GM23338 (cell line): ENCODE data around the gene EVI5L. TPM values are rescaled to one million over a fixed set of nuclear protein-coding genes. Genes with fewer than 3 reads are reported as not detected.

ENCODE experiments used
- ATAC-seq: fragments of 200-7000 bp; cut with Tn5 transposase; 3 replicates; pipeline ENCODE4 v1.9.1; 2020
- DNase-seq: peaks from one replicate; pipeline ENCODE4 v3.0.0-alpha.2; 2015; ENCODE audit warnings: low spot score
- H2AFZ ChIP-seq: fragments of 200-600 bp; sonication (generic); 2 replicates; pipeline ENCODE4 v1.8.0; 2016; ENCODE audit warnings: antibody characterized with exemption, mild to moderate bottlenecking, moderate library complexity
- H3F3A ChIP-seq: fragments of 200-600 bp; sonication (generic); replicated peaks from 2 replicates; pipeline ENCODE4 v1.8.0; 2017; ENCODE audit warnings: antibody characterized with exemption, mixed run types, low read depth
- H3K27ac ChIP-seq: fragments of 200-600 bp; sonication (generic); 2 replicates; pipeline ENCODE4 v1.6.1; 2016; ENCODE audit warnings: low read depth
- H3K27me3 ChIP-seq: fragments of 200-600 bp; sonication (generic); 2 replicates; pipeline ENCODE4 v1.8.0; 2016; ENCODE audit warnings: mild to moderate bottlenecking, mixed run types, moderate library complexity; ENCODE audit not compliant: insufficient read depth
- H3K36me3 ChIP-seq: fragments of 200-600 bp; sonication (generic); 2 replicates; pipeline ENCODE4 v1.8.0; 2016; ENCODE audit warnings: mild to moderate bottlenecking; ENCODE audit not compliant: insufficient read depth
- H3K4me1 ChIP-seq: fragments of 200-600 bp; sonication (generic); 2 replicates; pipeline ENCODE4 v1.8.0; 2016; ENCODE audit warnings: mild to moderate bottlenecking, moderate library complexity; ENCODE audit not compliant: insufficient read depth
- H3K4me2 ChIP-seq: fragments of 200-600 bp; sonication (generic); 2 replicates; pipeline ENCODE4 v1.7.1; 2017; ENCODE audit warnings: mixed run types
- H3K4me3 ChIP-seq: fragments of 200-600 bp; sonication (generic); 2 replicates; pipeline ENCODE4 v1.6.1; 2016; ENCODE audit warnings: mixed run types
- H3K79me2 ChIP-seq: fragments of 200-600 bp; sonication (generic); replicated peaks from 2 replicates; pipeline ENCODE4 v1.8.0; 2017; ENCODE audit warnings: mild to moderate bottlenecking; ENCODE audit not compliant: insufficient read depth
- H3K9me2 ChIP-seq: fragments of 200-600 bp; sonication (generic); 2 replicates; pipeline ENCODE4 v1.8.0; 2017; ENCODE audit not compliant: insufficient read depth
- H4K20me1 ChIP-seq: fragments of 200-600 bp; sonication (generic); replicated peaks from 2 replicates; pipeline ENCODE4 v1.8.0; 2017; ENCODE audit warnings: mild to moderate bottlenecking; ENCODE audit not compliant: insufficient read depth
- H3K27ac Mint-ChIP-seq: 2 replicates; pipeline ENCODE4 v1.8.0; 2020; ENCODE audit warnings: inconsistent platforms, mild to moderate bottlenecking, moderate library complexity, mixed read lengths
- H3K27me3 Mint-ChIP-seq: 3 replicates; pipeline ENCODE4 v1.8.0; 2022; ENCODE audit warnings: low read depth, mild to moderate bottlenecking, moderate library complexity, mixed read lengths, inconsistent platforms; ENCODE audit not compliant: insufficient read depth, poor library complexity
- H3K36me3 Mint-ChIP-seq: 3 replicates; pipeline ENCODE4 v1.8.0; 2021; ENCODE audit warnings: low read depth, mild to moderate bottlenecking, inconsistent platforms, moderate library complexity, mixed read lengths
- H3K4me1 Mint-ChIP-seq: 3 replicates; pipeline ENCODE4 v1.8.0; 2020; ENCODE audit warnings: mild to moderate bottlenecking, inconsistent platforms, mixed read lengths
- H3K4me3 Mint-ChIP-seq: 3 replicates; pipeline ENCODE4 v1.8.0; 2021; ENCODE audit warnings: moderate library complexity, mild to moderate bottlenecking, inconsistent platforms, mixed read lengths
- H3K9me3 Mint-ChIP-seq: 3 replicates; pipeline ENCODE4 v1.8.0; 2020; ENCODE audit warnings: moderate library complexity, mild to moderate bottlenecking, inconsistent platforms, mixed read lengths
- EZH2 ChIP-seq: fragments of 200-600 bp; sonication (generic); IDR thresholded peaks from one replicate; pipeline ENCODE4 v1.8.0; 2017; ENCODE audit warnings: antibody characterized with exemption, mild to moderate bottlenecking, low read depth; ENCODE audit not compliant: unreplicated experiment
- EZH2phosphoT487 ChIP-seq: fragments of 200-600 bp; sonication (generic); IDR thresholded peaks from one replicate; pipeline ENCODE4 v1.8.1; 2018; ENCODE audit warnings: antibody characterized with exemption; ENCODE audit not compliant: unreplicated experiment
- JUNB ChIP-seq: IDR thresholded peaks from one replicate; pipeline ENCODE4 v1.6.1; 2016; ENCODE audit warnings: antibody characterized with exemption; ENCODE audit not compliant: unreplicated experiment
- POLR2AphosphoS5 ChIP-seq: IDR thresholded peaks from 2 replicates; pipeline ENCODE4 v1.6.1; 2016; ENCODE audit warnings: antibody characterized with exemption, low read depth
- STAT1 ChIP-seq: IDR thresholded peaks from one replicate; pipeline ENCODE4 v1.6.1; 2016; ENCODE audit warnings: antibody characterized with exemption; ENCODE audit not compliant: unreplicated experiment
- ZNF114 ChIP-seq: fragments of 250-450 bp; sonication (Bioruptor Pico); IDR thresholded peaks from 2 replicates; pipeline ENCODE4 v1.5.0; 2020; ENCODE audit warnings: mild to moderate bottlenecking, moderate library complexity
- ZNF331 ChIP-seq: fragments of 250-450 bp; sonication (Bioruptor Pico); IDR thresholded peaks from 2 replicates; pipeline ENCODE4 v1.5.0; 2020; ENCODE audit warnings: low read depth, mild to moderate bottlenecking, moderate library complexity
- polyA plus RNA-seq: library from polyadenylated mRNA; unstranded; fragments of >200 nt; fragmentation: Nextera tagmentation; extraction: Ambion mirVana; gene quantifications from 2 replicates; pipeline ENCODE4 v1.2.1, GENCODE V29; 2016
- total RNA-seq: library from RNA; depleted of rRNA; stranded (reverse); fragments of >200 nt; shearing (Covaris generic); gene quantifications from 2 replicates; pipeline ENCODE4 v1.2.3, GENCODE V29; 2014
- TF ChIP-seq, protein P1 (sequence below): IDR thresholded peaks from one replicate; pipeline ENCODE4 v1.6.1; 2018; ENCODE audit warnings: antibody characterized with exemption; ENCODE audit not compliant: unreplicated experiment
- TF ChIP-seq, protein P2 (sequence below): fragments of 250-450 bp; sonication (Bioruptor Pico); IDR thresholded peaks from 2 replicates; pipeline ENCODE4 v1.5.0; 2020; ENCODE audit warnings: mild to moderate bottlenecking, moderate library complexity

Gene EVI5L
- total and polyA plus RNA-seq, 2 experiments from 2014 or later, result 4.5 to 16.2 TPM

DNA sequence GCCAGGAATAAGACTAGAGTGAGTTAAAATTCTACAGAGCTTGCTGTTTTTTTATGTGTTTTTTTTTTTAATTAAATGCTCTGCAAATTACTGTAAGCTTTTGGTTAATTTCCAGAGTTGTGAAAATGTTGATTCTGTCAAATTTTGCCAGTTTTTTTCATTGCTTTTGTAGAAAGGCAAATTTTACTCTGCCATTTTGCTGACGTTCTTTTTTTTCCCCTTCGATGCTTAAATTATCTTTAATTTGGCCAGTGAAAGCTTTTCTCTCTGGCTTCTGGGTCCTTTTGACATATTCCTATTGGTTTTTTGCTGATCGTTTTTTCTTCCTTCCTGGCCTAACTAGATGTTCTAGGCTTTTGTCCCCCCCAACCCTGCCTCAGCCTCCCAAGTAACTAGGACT, 23.8 kb upstream of the EVI5L start:
- H3K4me1 ChIP-seq, result no peaks in the 10 kb centered on the region
- H2AFZ ChIP-seq, result no peak overlapping the region
- no peaks in the 10 kb centered on the region for H3F3A ChIP-seq
- no peaks in the 10 kb centered on the region for H3K9me2 ChIP-seq
- H3K27me3 Mint-ChIP-seq, result peaks cover 5% of the 10 kb centered on the region
- H3K27me3 ChIP-seq, result no peaks in the 10 kb centered on the region
- H3K27ac ChIP-seq, result no peak overlapping the region
- no peak overlapping the region for H3K4me3 Mint-ChIP-seq
- TF ChIP-seq ZNF331 (CRISPR knock-in tag) (no peak), ZNF114 (CRISPR knock-in tag) (no peak), POLR2AphosphoS5 (no peak), STAT1 (no peak), JUNB (no peak), EZH2phosphoT487 (no peak), EZH2 (no peak)
- TF ChIP-seq, protein P1, sequence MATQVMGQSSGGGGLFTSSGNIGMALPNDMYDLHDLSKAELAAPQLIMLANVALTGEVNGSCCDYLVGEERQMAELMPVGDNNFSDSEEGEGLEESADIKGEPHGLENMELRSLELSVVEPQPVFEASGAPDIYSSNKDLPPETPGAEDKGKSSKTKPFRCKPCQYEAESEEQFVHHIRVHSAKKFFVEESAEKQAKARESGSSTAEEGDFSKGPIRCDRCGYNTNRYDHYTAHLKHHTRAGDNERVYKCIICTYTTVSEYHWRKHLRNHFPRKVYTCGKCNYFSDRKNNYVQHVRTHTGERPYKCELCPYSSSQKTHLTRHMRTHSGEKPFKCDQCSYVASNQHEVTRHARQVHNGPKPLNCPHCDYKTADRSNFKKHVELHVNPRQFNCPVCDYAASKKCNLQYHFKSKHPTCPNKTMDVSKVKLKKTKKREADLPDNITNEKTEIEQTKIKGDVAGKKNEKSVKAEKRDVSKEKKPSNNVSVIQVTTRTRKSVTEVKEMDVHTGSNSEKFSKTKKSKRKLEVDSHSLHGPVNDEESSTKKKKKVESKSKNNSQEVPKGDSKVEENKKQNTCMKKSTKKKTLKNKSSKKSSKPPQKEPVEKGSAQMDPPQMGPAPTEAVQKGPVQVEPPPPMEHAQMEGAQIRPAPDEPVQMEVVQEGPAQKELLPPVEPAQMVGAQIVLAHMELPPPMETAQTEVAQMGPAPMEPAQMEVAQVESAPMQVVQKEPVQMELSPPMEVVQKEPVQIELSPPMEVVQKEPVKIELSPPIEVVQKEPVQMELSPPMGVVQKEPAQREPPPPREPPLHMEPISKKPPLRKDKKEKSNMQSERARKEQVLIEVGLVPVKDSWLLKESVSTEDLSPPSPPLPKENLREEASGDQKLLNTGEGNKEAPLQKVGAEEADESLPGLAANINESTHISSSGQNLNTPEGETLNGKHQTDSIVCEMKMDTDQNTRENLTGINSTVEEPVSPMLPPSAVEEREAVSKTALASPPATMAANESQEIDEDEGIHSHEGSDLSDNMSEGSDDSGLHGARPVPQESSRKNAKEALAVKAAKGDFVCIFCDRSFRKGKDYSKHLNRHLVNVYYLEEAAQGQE, result no peak
- TF ChIP-seq, protein P2, sequence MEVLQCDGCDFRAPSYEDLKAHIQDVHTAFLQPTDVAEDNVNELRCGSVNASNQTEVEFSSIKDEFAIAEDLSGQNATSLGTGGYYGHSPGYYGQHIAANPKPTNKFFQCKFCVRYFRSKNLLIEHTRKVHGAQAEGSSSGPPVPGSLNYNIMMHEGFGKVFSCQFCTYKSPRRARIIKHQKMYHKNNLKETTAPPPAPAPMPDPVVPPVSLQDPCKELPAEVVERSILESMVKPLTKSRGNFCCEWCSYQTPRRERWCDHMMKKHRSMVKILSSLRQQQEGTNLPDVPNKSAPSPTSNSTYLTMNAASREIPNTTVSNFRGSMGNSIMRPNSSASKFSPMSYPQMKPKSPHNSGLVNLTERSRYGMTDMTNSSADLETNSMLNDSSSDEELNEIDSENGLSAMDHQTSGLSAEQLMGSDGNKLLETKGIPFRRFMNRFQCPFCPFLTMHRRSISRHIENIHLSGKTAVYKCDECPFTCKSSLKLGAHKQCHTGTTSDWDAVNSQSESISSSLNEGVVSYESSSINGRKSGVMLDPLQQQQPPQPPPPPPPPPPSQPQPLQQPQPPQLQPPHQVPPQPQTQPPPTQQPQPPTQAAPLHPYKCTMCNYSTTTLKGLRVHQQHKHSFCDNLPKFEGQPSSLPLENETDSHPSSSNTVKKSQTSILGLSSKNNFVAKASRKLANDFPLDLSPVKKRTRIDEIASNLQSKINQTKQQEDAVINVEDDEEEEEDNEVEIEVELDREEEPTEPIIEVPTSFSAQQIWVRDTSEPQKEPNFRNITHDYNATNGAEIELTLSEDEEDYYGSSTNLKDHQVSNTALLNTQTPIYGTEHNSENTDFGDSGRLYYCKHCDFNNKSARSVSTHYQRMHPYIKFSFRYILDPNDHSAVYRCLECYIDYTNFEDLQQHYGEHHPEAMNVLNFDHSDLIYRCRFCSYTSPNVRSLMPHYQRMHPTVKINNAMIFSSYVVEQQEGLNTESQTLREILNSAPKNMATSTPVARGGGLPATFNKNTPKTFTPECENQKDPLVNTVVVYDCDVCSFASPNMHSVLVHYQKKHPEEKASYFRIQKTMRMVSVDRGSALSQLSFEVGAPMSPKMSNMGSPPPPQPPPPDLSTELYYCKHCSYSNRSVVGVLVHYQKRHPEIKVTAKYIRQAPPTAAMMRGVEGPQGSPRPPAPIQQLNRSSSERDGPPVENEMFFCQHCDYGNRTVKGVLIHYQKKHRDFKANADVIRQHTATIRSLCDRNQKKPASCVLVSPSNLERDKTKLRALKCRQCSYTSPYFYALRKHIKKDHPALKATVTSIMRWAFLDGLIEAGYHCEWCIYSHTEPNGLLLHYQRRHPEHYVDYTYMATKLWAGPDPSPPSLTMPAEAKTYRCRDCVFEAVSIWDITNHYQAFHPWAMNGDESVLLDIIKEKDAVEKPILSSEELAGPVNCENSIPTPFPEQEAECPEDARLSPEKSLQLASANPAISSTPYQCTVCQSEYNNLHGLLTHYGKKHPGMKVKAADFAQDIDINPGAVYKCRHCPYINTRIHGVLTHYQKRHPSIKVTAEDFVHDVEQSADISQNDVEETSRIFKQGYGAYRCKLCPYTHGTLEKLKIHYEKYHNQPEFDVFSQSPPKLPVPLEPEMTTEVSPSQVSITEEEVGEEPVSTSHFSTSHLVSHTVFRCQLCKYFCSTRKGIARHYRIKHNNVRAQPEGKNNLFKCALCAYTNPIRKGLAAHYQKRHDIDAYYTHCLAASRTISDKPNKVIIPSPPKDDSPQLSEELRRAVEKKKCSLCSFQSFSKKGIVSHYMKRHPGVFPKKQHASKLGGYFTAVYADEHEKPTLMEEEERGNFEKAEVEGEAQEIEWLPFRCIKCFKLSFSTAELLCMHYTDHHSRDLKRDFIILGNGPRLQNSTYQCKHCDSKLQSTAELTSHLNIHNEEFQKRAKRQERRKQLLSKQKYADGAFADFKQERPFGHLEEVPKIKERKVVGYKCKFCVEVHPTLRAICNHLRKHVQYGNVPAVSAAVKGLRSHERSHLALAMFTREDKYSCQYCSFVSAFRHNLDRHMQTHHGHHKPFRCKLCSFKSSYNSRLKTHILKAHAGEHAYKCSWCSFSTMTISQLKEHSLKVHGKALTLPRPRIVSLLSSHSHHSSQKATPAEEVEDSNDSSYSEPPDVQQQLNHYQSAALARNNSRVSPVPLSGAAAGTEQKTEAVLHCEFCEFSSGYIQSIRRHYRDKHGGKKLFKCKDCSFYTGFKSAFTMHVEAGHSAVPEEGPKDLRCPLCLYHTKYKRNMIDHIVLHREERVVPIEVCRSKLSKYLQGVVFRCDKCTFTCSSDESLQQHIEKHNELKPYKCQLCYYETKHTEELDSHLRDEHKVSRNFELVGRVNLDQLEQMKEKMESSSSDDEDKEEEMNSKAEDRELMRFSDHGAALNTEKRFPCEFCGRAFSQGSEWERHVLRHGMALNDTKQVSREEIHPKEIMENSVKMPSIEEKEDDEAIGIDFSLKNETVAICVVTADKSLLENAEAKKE (CRISPR knock-in tag), result no peak
- H3K9me3 Mint-ChIP-seq, result peaks cover 24% of the 10 kb centered on the region
- DNase-seq (no peak), ATAC-seq (no peak)
- H3K4me1 Mint-ChIP-seq, result peaks cover 3% of the 10 kb centered on the region; the same call in 2 of the 3 replicates
- no peak overlapping the region for H3K4me2 ChIP-seq
- no peak overlapping the region for H3K4me3 ChIP-seq
- no peaks in the 10 kb centered on the region for H4K20me1 ChIP-seq
- H3K36me3 Mint-ChIP-seq, result peaks cover 19% of the 10 kb centered on the region
- no peak overlapping the region for H3K27ac Mint-ChIP-seq
- no peaks in the 10 kb centered on the region; the same call in 1 of the 2 replicates for H3K36me3 ChIP-seq
- no peaks in the 10 kb centered on the region for H3K79me2 ChIP-seq
